OCI-LY1 (cell line): ENCODE data around the gene SOCS1.

Experiments
- CTCF ChIP-seq: fragments of 200-600 bp; sonication (generic), shearing (Covaris generic); IDR thresholded peaks from 2 replicates; pipeline ENCODE4 v1.5.1; 2017; ENCODE audit warnings: mild to moderate bottlenecking, antibody characterized with exemption, low read length, moderate library complexity, mixed read lengths
- EZH2 ChIP-seq: fragments of 200-600 bp; sonication (generic), shearing (Covaris generic); IDR thresholded peaks from 2 replicates; pipeline ENCODE4 v1.8.0; 2017; ENCODE audit warnings: borderline replicate concordance, mixed run types, mild to moderate bottlenecking, antibody characterized with exemption, low read length, moderate library complexity, mixed read lengths

GRCh38 chr16:11232852-11233726 is 22.9 kb downstream of the SOCS1 start:
- TF ChIP-seq CTCF, result no peak
- TF ChIP-seq EZH2, result no peak
